Loucy (cell line): Measurements from ENCODE around the gene DSG4.

Source experiments
- H2AFZ ChIP-seq: fragments of 200-600 bp; sonication (generic); 2 replicates; pipeline ENCODE4 v1.6.0; 2016; ENCODE audit warnings: antibody characterized with exemption, mild to moderate bottlenecking, low read length, moderate library complexity
- H3F3A ChIP-seq: fragments of 200-600 bp; 2 replicates; pipeline ENCODE4 v1.6.0; 2016; ENCODE audit warnings: antibody characterized with exemption, low read depth, mild to moderate bottlenecking
- H3K27me3 ChIP-seq: fragments of 200-600 bp; sonication (generic); 2 replicates; pipeline ENCODE4 v1.6.1; 2014; ENCODE audit warnings: low read length, mild to moderate bottlenecking; ENCODE audit not compliant: insufficient read depth, poor library complexity, severe bottlenecking
- H3K36me3 ChIP-seq: fragments of 200-600 bp; sonication (generic); 2 replicates; pipeline ENCODE4 v1.6.1; 2016; ENCODE audit warnings: low read length; ENCODE audit not compliant: insufficient read depth
- H3K4me1 ChIP-seq: fragments of 200-600 bp; sonication (generic); 2 replicates; pipeline ENCODE4 v1.5.1; 2014; ENCODE audit warnings: low read length, mild to moderate bottlenecking; ENCODE audit not compliant: insufficient read depth, poor library complexity, severe bottlenecking
- H3K4me2 ChIP-seq: fragments of 200-600 bp; sonication (generic); 2 replicates; pipeline ENCODE4 v1.6.0; 2014; ENCODE audit warnings: antibody characterized with exemption, low read length, low read depth, mild to moderate bottlenecking; ENCODE audit not compliant: poor library complexity, severe bottlenecking
- H3K4me3 ChIP-seq: fragments of 200-600 bp; sonication (generic); 2 replicates; pipeline ENCODE4 v1.5.1; 2014; ENCODE audit warnings: low read length, mild to moderate bottlenecking, mixed read lengths; ENCODE audit not compliant: poor library complexity, severe bottlenecking
- H3K79me2 ChIP-seq: fragments of 200-600 bp; sonication (generic); 2 replicates; pipeline ENCODE4 v1.6.1; 2014; ENCODE audit warnings: low read length; ENCODE audit not compliant: insufficient read depth
- H3K9ac ChIP-seq: fragments of 200-600 bp; sonication (generic); 2 replicates; pipeline ENCODE4 v1.6.0; 2014; ENCODE audit warnings: mild to moderate bottlenecking, low read depth, low read length, moderate library complexity; ENCODE audit not compliant: poor library complexity, severe bottlenecking
- H3K9me2 ChIP-seq: fragments of 200-600 bp; sonication (generic); replicated peaks from 2 replicates; pipeline ENCODE4 v1.6.1; 2016; ENCODE audit warnings: low read depth, low read length, mixed read lengths
- H3K9me3 ChIP-seq: fragments of 200-600 bp; sonication (generic); 2 replicates; pipeline ENCODE4 v1.6.1; 2014; ENCODE audit warnings: mild to moderate bottlenecking, antibody characterized with exemption, low read length, low read depth; ENCODE audit not compliant: insufficient read depth
- H4K20me1 ChIP-seq: fragments of 200-600 bp; sonication (generic); 2 replicates; pipeline ENCODE4 v1.6.0; 2014; ENCODE audit warnings: antibody characterized with exemption, low read length, mild to moderate bottlenecking; ENCODE audit not compliant: insufficient read depth, poor library complexity, severe bottlenecking
- CTCF ChIP-seq: fragments of 200-600 bp; sonication (generic); conservative IDR thresholded peaks from 2 replicates; pipeline ENCODE4 v1.5.1; 2014; ENCODE audit warnings: mild to moderate bottlenecking, antibody characterized with exemption, low read length
- EZH2phosphoT487 ChIP-seq: fragments of 200-600 bp; IDR thresholded peaks from 2 replicates; pipeline ENCODE4 v1.6.1; 2018; ENCODE audit warnings: antibody characterized with exemption, mild to moderate bottlenecking, moderate library complexity, borderline replicate concordance

The DSG4 gene

DNA sequence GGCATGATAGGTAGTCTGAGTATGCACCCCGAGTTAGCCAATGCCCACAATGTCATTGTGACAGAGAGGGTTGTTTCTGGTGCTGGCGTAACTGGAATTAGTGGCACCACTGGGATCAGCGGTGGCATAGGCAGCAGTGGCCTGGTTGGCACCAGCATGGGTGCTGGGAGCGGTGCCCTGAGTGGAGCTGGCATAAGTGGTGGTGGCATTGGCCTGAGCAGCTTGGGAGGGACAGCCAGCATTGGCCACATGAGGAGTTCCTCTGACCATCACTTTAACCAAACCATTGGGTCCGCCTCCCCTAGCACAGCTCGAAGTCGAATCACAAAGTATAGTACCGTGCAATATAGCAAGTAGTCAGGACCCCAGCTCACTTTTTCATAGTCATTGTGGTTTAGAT is 21.6 kb upstream of the DSG4 start:
- no peak overlapping the region for H3K4me3 ChIP-seq
- no peak for TF ChIP-seq EZH2phosphoT487
- TF ChIP-seq CTCF: no peak
- no peaks in the 10 kb centered on the region for H3K9me3 ChIP-seq
- no peaks in the 10 kb centered on the region for H3K27me3 ChIP-seq
- H3K4me2 ChIP-seq: no peak overlapping the region
- no peaks in the 10 kb centered on the region for H3F3A ChIP-seq
- no peaks in the 10 kb centered on the region for H3K9me2 ChIP-seq
- no peaks in the 10 kb centered on the region for H3K4me1 ChIP-seq
- H4K20me1 ChIP-seq: no peaks in the 10 kb centered on the region
- H2AFZ ChIP-seq: no peak overlapping the region
- no peaks in the 10 kb centered on the region for H3K79me2 ChIP-seq
- H3K36me3 ChIP-seq: no peaks in the 10 kb centered on the region
- H3K9ac ChIP-seq: no peak overlapping the region

DNA sequence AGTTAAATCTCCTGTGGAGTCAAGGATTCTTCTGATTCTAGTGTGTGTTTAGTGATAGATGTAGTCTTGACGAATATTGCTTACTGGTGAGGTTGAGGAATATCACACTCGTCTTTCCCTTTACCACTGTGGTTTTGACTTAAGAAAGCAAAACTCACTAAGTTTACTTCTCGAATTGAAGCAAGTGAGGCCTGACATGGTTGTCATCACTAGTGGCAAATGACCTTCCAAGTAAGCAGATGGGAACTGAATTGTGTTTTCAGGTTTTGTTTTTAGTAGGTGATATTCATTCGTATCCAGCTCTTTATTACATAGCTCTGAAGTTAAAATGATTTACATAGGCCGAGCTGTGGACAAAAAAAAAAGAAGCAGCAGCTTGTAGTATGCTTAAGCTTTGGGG is 20.6 kb upstream of the DSG4 start:
- Histone ChIP-seq H3K36me3 (no peaks in the 10 kb centered on the region), H3K4me3 (no peak overlapping the region), H3K4me1 (no peaks in the 10 kb centered on the region), H2AFZ (no peak overlapping the region), H4K20me1 (no peaks in the 10 kb centered on the region), H3K9me3 (no peaks in the 10 kb centered on the region), H3K9ac (no peak overlapping the region), H3K27me3 (no peaks in the 10 kb centered on the region), H3F3A (no peaks in the 10 kb centered on the region), H3K4me2 (no peak overlapping the region), H3K9me2 (no peaks in the 10 kb centered on the region), H3K79me2 (no peaks in the 10 kb centered on the region)
- TF ChIP-seq EZH2phosphoT487: no peak
- TF ChIP-seq CTCF: no peak

GRCh38 chr18:31364190-31364589 is 12.4 kb upstream of the DSG4 start:
- no peaks in the 10 kb centered on the region for H4K20me1 ChIP-seq
- H3K4me2 ChIP-seq: no peak overlapping the region
- no peak overlapping the region for H3K4me3 ChIP-seq
- no peaks in the 10 kb centered on the region for H3K9me3 ChIP-seq
- no peaks in the 10 kb centered on the region for H3F3A ChIP-seq
- no peak for TF ChIP-seq EZH2phosphoT487
- TF ChIP-seq CTCF: no peak
- no peaks in the 10 kb centered on the region for H3K27me3 ChIP-seq
- H3K9ac ChIP-seq: no peak overlapping the region
- H3K9me2 ChIP-seq: no peaks in the 10 kb centered on the region
- H3K79me2 ChIP-seq: no peaks in the 10 kb centered on the region
- H2AFZ ChIP-seq: no peak overlapping the region
- H3K36me3 ChIP-seq: no peaks in the 10 kb centered on the region
- H3K4me1 ChIP-seq: no peaks in the 10 kb centered on the region
